ENCODE results near the gene TRIAP1. TPM values are rescaled to one million over a fixed set of nuclear protein-coding genes. Genes with fewer than 3 reads are reported as not detected.
A peak's percentile ranks its signal among the peaks of the same experiment; 100 is the strongest.

The TRIAP1 gene
- total RNA-seq, 2 donors from 2014 or later: 15.7 to 21.9 TPM

- H3K4me3 ChIP-seq: peak overlapping the region; percentile 84 to 92
- DNase-seq (ENCODE audit: low spot score): peak; percentile 15
- WGBS: under 1% methylated on average over 55 of the region's 57 CpGs
- TF ChIP-seq POLR2AphosphoS5 (IDR thresholded peaks at IDR 0.05): no peak
- TF ChIP-seq CTCF (IDR thresholded peaks at IDR 0.05): peak in 1 of 4 experiments; percentile 9
- TF ChIP-seq POLR2A (IDR thresholded peaks at IDR 0.05): no peak
- no peaks in the 10 kb centered on the region for H3K9me3 ChIP-seq
- no peaks in the 10 kb centered on the region for H3K27me3 ChIP-seq (replicated peaks; ENCODE audit: insufficient read depth)
- H3K36me3 ChIP-seq: peaks cover 0 to 6% of the 10 kb centered on the region in 2 donors
- H3K4me1 ChIP-seq (replicated peaks): peaks cover under 1% of the 10 kb centered on the region
- peak overlapping the region; percentile 86 to 92 for H3K27ac ChIP-seq
- intact Hi-C loops (cut with DNase I): no loop called here
Observed at GRCh38 chr12:120468821-120469449, 22.8 kb upstream of the TRIAP1 start.

- no peaks in the 10 kb centered on the region for H3K9me3 ChIP-seq
- intact Hi-C loops (cut with DNase I): no loop called here
- H3K36me3 ChIP-seq: peaks cover 0 to 12% of the 10 kb centered on the region in 2 donors
- H3K4me1 ChIP-seq (replicated peaks): no peaks in the 10 kb centered on the region
- peak overlapping the region; percentile 86 to 92 for H3K27ac ChIP-seq
- WGBS: 2% methylated on average over 23 of the region's 23 CpGs
- TF ChIP-seq POLR2A (IDR thresholded peaks at IDR 0.05) (no peak), POLR2AphosphoS5 (IDR thresholded peaks at IDR 0.05) (no peak), CTCF (IDR thresholded peaks at IDR 0.05) (no peak)
- no peaks in the 10 kb centered on the region for H3K27me3 ChIP-seq (replicated peaks; ENCODE audit: insufficient read depth)
- DNase-seq (ENCODE audit: low spot score): no peak
- H3K4me3 ChIP-seq: peak overlapping the region; percentile 84 to 92
Observed at GRCh38 chr12:120468325-120468820, 22.2 kb upstream of the TRIAP1 start.

GRCh38 chr12:120467439-120467838, 21.3 kb upstream of the TRIAP1 start:
- no peak for DNase-seq (ENCODE audit: low spot score)
- intact Hi-C loops (cut with DNase I): no loop called here
- Histone ChIP-seq H3K36me3 (peaks cover 4 to 13% of the 10 kb centered on the region in 2 donors), H3K9me3 (no peaks in the 10 kb centered on the region), H3K4me1 (replicated peaks) (no peaks in the 10 kb centered on the region), H3K27me3 (replicated peaks; ENCODE audit: insufficient read depth) (no peaks in the 10 kb centered on the region), H3K4me3 (no peak overlapping the region), H3K27ac (no peak overlapping the region)
- TF ChIP-seq CTCF (IDR thresholded peaks at IDR 0.05) (no peak), POLR2AphosphoS5 (IDR thresholded peaks at IDR 0.05) (no peak), POLR2A (IDR thresholded peaks at IDR 0.05) (no peak)
- 84% methylated on average over 6 of the region's 6 CpGs for WGBS

- Histone ChIP-seq H3K27me3 (replicated peaks; ENCODE audit: insufficient read depth) (no peaks in the 10 kb centered on the region), H3K4me1 (replicated peaks) (no peaks in the 10 kb centered on the region), H3K4me3 (no peak overlapping the region), H3K27ac (no peak overlapping the region), H3K9me3 (no peaks in the 10 kb centered on the region), H3K36me3 (peaks cover 4 to 13% of the 10 kb centered on the region in 2 donors)
- peak; percentile 11 for DNase-seq (ENCODE audit: low spot score)
- intact Hi-C loops (cut with DNase I): no loop called here
- WGBS: 56% methylated on average over 8 of the region's 8 CpGs
- TF ChIP-seq CTCF (IDR thresholded peaks at IDR 0.05) (peak in 2 of 4 experiments; percentile 31 to 50), POLR2A (IDR thresholded peaks at IDR 0.05) (no peak)
Observed at GRCh38 chr12:120466560-120467315, 20.6 kb upstream of the TRIAP1 start.
